Activated CD4-positive, alpha-beta T cell treated with anti-CD3 and anti-CD28 coated beads, Interleukin-2, amount 10 ng/mL, durations not matched to agents 24 days and 14 days (primary cell): ENCODE measurements around the gene EPS8L3. TPM values are rescaled to one million over a fixed set of nuclear protein-coding genes. Genes with fewer than 3 reads are reported as not detected.
A peak's percentile ranks its signal among the peaks of the same experiment; 100 is the strongest.

ENCODE experiments used
- DNase-seq: peaks from one replicate; pipeline ENCODE4 v3.0.0; 2022
- H3K27ac Mint-ChIP-seq: one replicate; pipeline ENCODE4 v1.8.0; 2022; ENCODE audit warnings: mild to moderate bottlenecking, mixed read lengths
- H3K27me3 Mint-ChIP-seq: one replicate; pipeline ENCODE4 v1.8.0; 2022; ENCODE audit warnings: mixed read lengths
- H3K36me3 Mint-ChIP-seq: one replicate; pipeline ENCODE4 v1.8.0; 2022; ENCODE audit warnings: low read depth, mild to moderate bottlenecking, mixed read lengths
- H3K4me1 Mint-ChIP-seq: one replicate; pipeline ENCODE4 v1.8.0; 2021; ENCODE audit warnings: mixed read lengths
- H3K4me3 Mint-ChIP-seq: one replicate; pipeline ENCODE4 v1.8.0; 2022; ENCODE audit warnings: mild to moderate bottlenecking, moderate library complexity, mixed read lengths
- H3K9me3 Mint-ChIP-seq: one replicate; pipeline ENCODE4 v1.8.0; 2021; ENCODE audit warnings: mixed read lengths
- intact Hi-C: fragments of 100-400 bp; cut with micrococcal nuclease; formaldehyde crosslinking; loops from one replicate; pipeline ENCODE4 v1.15.1; 2023
- total RNA-seq: library from RNA; stranded (reverse); gene quantifications from 2 replicates; pipeline ENCODE4 v1.2.3, GENCODE V29; 2022

The EPS8L3 gene
- total RNA-seq, result not detected in 2 replicates

GRCh38 chr1:109763646-109764415 is at the start of gene EPS8L3:
TSS of gene EPS8L3 (minus strand) at chr1:109763923. CDS start at chr1:109761749, 2,174 bp downstream.
- H3K9me3 Mint-ChIP-seq, result no peaks in the 10 kb centered on the region
- H3K36me3 Mint-ChIP-seq, result no peaks in the 10 kb centered on the region
- peak within 1 kb of the TSS; percentile 36 for H3K27ac Mint-ChIP-seq
- no peak within 1 kb of the TSS for H3K4me3 Mint-ChIP-seq
- no peaks in the 10 kb centered on the region for H3K27me3 Mint-ChIP-seq
- intact Hi-C loops, result no loop called here
- H3K4me1 Mint-ChIP-seq, result no peaks in the 10 kb centered on the region
- DNase-seq, result no peak

- intact Hi-C loops, result no loop called here
- H3K4me1 Mint-ChIP-seq, result peaks cover 13% of the 10 kb centered on the region
- peaks cover 2% of the 10 kb centered on the region for H3K27me3 Mint-ChIP-seq
- no peak overlapping the region for H3K27ac Mint-ChIP-seq
- H3K36me3 Mint-ChIP-seq, result peaks cover 6% of the 10 kb centered on the region
- DNase-seq, result no peak
- peaks cover 8% of the 10 kb centered on the region for H3K9me3 Mint-ChIP-seq
- H3K4me3 Mint-ChIP-seq, result no peak overlapping the region
These were observed 49.1 kb upstream of the EPS8L3 start for GRCh38 chr1:109812691-109813393.

GRCh38 chr1:109808703-109809102 is 45.0 kb upstream of the EPS8L3 start:
- intact Hi-C loops, result no loop called here
- Mint-ChIP-seq H3K9me3 (no peaks in the 10 kb centered on the region), H3K27me3 (peaks cover 2% of the 10 kb centered on the region), H3K27ac (no peak overlapping the region), H3K4me1 (peaks cover 38% of the 10 kb centered on the region), H3K4me3 (no peak overlapping the region), H3K36me3 (no peaks in the 10 kb centered on the region)
- DNase-seq, result no peak

- Mint-ChIP-seq H3K4me1 (peaks cover 45% of the 10 kb centered on the region), H3K36me3 (no peaks in the 10 kb centered on the region), H3K27me3 (peaks cover under 1% of the 10 kb centered on the region), H3K4me3 (no peak overlapping the region), H3K27ac (peak overlapping the region; percentile 4), H3K9me3 (no peaks in the 10 kb centered on the region)
- intact Hi-C loops, result no loop called here
- DNase-seq, result no peak
These were observed 44.3 kb upstream of the EPS8L3 start for GRCh38 chr1:109807822-109808680.

GRCh38 chr1:109807402-109807801 is 43.7 kb upstream of the EPS8L3 start:
- no peaks in the 10 kb centered on the region for H3K9me3 Mint-ChIP-seq
- no peak overlapping the region for H3K4me3 Mint-ChIP-seq
- no peak for DNase-seq
- no peaks in the 10 kb centered on the region for H3K27me3 Mint-ChIP-seq
- H3K27ac Mint-ChIP-seq, result peak overlapping the region; percentile 42
- peaks cover 51% of the 10 kb centered on the region for H3K4me1 Mint-ChIP-seq
- no peaks in the 10 kb centered on the region for H3K36me3 Mint-ChIP-seq
- intact Hi-C loops, result no loop called here

- Mint-ChIP-seq H3K27ac (peak overlapping the region; percentile 42), H3K4me1 (peaks cover 56% of the 10 kb centered on the region), H3K9me3 (no peaks in the 10 kb centered on the region)
These were observed 43.1 kb upstream of the EPS8L3 start for GRCh38 chr1:109806733-109807400.

GRCh38 chr1:109805486-109806165 is 41.9 kb upstream of the EPS8L3 start:
- no peak overlapping the region for H3K27ac Mint-ChIP-seq
- peaks cover 67% of the 10 kb centered on the region for H3K4me1 Mint-ChIP-seq
- no peaks in the 10 kb centered on the region for H3K27me3 Mint-ChIP-seq
- intact Hi-C loops, result no loop called here
- H3K36me3 Mint-ChIP-seq, result no peaks in the 10 kb centered on the region
- no peak for DNase-seq
- no peak overlapping the region for H3K4me3 Mint-ChIP-seq
- no peaks in the 10 kb centered on the region for H3K9me3 Mint-ChIP-seq

More at GRCh38 chr1:109806733-109807400, 43.1 kb upstream of the EPS8L3 start:
- DNase-seq, result no peak
- no peaks in the 10 kb centered on the region for H3K27me3 Mint-ChIP-seq
- H3K4me3 Mint-ChIP-seq, result no peak overlapping the region
- no peaks in the 10 kb centered on the region for H3K36me3 Mint-ChIP-seq
- intact Hi-C loops, result no loop called here

- Mint-ChIP-seq H3K9me3 (no peaks in the 10 kb centered on the region), H3K27ac (peak overlapping the region; percentile 98), H3K36me3 (no peaks in the 10 kb centered on the region), H3K4me1 (peaks cover 71% of the 10 kb centered on the region), H3K27me3 (no peaks in the 10 kb centered on the region), H3K4me3 (no peak overlapping the region)
- DNase-seq, result no peak
- intact Hi-C loops, result no loop called here
These were observed 40.9 kb upstream of the EPS8L3 start for GRCh38 chr1:109804660-109805059.

- H3K36me3 Mint-ChIP-seq, result no peaks in the 10 kb centered on the region
- intact Hi-C loops, result no loop called here
- H3K27me3 Mint-ChIP-seq, result no peaks in the 10 kb centered on the region
- peak overlapping the region; percentile 75 for H3K4me3 Mint-ChIP-seq
- no peaks in the 10 kb centered on the region for H3K9me3 Mint-ChIP-seq
- peak overlapping the region; percentile 98 for H3K27ac Mint-ChIP-seq
- peaks cover 77% of the 10 kb centered on the region for H3K4me1 Mint-ChIP-seq
- DNase-seq, result no peak
These were observed 40.2 kb upstream of the EPS8L3 start for GRCh38 chr1:109803901-109804331.

GRCh38 chr1:109802901-109803561 is 39.3 kb upstream of the EPS8L3 start:
- no peaks in the 10 kb centered on the region for H3K27me3 Mint-ChIP-seq
- DNase-seq, result no peak
- H3K27ac Mint-ChIP-seq, result peak overlapping the region; percentile 98

GRCh38 chr1:109802136-109802900 is 38.6 kb upstream of the EPS8L3 start:
- Mint-ChIP-seq H3K36me3 (no peaks in the 10 kb centered on the region), H3K4me1 (peaks cover 75% of the 10 kb centered on the region), H3K4me3 (peak overlapping the region; percentile 75), H3K27ac (peak overlapping the region; percentile 98), H3K27me3 (no peaks in the 10 kb centered on the region), H3K9me3 (no peaks in the 10 kb centered on the region)
- intact Hi-C loops, result loop anchor here (1.0 kb wide), 3 partner anchors 12 to 104 kb away; no protein-coding TSS in a partner anchor
- peak; percentile 91 for DNase-seq

More at GRCh38 chr1:109802901-109803561, 39.3 kb upstream of the EPS8L3 start:
- no peaks in the 10 kb centered on the region for H3K9me3 Mint-ChIP-seq
- H3K4me3 Mint-ChIP-seq, result peak overlapping the region; percentile 75
- no peaks in the 10 kb centered on the region for H3K36me3 Mint-ChIP-seq
- intact Hi-C loops, result loop anchor here (1.0 kb wide), 3 partner anchors 13 to 103 kb away; no protein-coding TSS in a partner anchor
- peaks cover 76% of the 10 kb centered on the region for H3K4me1 Mint-ChIP-seq

GRCh38 chr1:109801791-109802135 is 38.0 kb upstream of the EPS8L3 start:
- intact Hi-C loops, result loop anchor here (1.0 kb wide), 3 partner anchors 11 to 105 kb away; no protein-coding TSS in a partner anchor
- peaks cover 75% of the 10 kb centered on the region for H3K4me1 Mint-ChIP-seq
- no peaks in the 10 kb centered on the region for H3K9me3 Mint-ChIP-seq
- H3K27ac Mint-ChIP-seq, result peak overlapping the region; percentile 98
- H3K4me3 Mint-ChIP-seq, result peak overlapping the region; percentile 75
- no peak for DNase-seq
- no peaks in the 10 kb centered on the region for H3K27me3 Mint-ChIP-seq
- H3K36me3 Mint-ChIP-seq, result no peaks in the 10 kb centered on the region
